Mononuclear cell (primary cell): ENCODE data around the gene PRKCD. TPM values are rescaled to one million over a fixed set of nuclear protein-coding genes. Genes with fewer than 3 reads are reported as not detected.

ENCODE experiments used
- H3K27me3 ChIP-seq: 2 replicates; pipeline ENCODE4 v1.6.0; 2011; ENCODE audit warnings: low read length, control low read depth; ENCODE audit not compliant: insufficient read depth
- H3K4me1 ChIP-seq: 2 replicates; pipeline ENCODE4 v1.5.1; 2011; ENCODE audit warnings: mild to moderate bottlenecking, low read length, control low read depth; ENCODE audit not compliant: insufficient read depth
- H3K4me3 ChIP-seq: 2 replicates; pipeline ENCODE4 v1.5.1; 2011; ENCODE audit warnings: mild to moderate bottlenecking, low read length, moderate library complexity
- H3K9me3 ChIP-seq: 2 replicates; pipeline ENCODE4 v1.5.1; 2011; ENCODE audit warnings: low read depth, mild to moderate bottlenecking, control low read depth, low read length
- total RNA-seq: library from RNA; depleted of rRNA; stranded (reverse); fragments of >200 nt; gene quantifications from one replicate; pipeline ENCODE4 v1.2.3, GENCODE V29; 2012

The PRKCD gene
- total RNA-seq, 1 donor, result 10.2 TPM

- H3K9me3 ChIP-seq, result no peaks in the 10 kb centered on the region
- H3K27me3 ChIP-seq, result no peaks in the 10 kb centered on the region
- no peak overlapping the region for H3K4me3 ChIP-seq
- peaks cover 29% of the 10 kb centered on the region for H3K4me1 ChIP-seq
Measured at GRCh38 chr3:53218131-53218530, 57.1 kb downstream of the PRKCD start.

DNA sequence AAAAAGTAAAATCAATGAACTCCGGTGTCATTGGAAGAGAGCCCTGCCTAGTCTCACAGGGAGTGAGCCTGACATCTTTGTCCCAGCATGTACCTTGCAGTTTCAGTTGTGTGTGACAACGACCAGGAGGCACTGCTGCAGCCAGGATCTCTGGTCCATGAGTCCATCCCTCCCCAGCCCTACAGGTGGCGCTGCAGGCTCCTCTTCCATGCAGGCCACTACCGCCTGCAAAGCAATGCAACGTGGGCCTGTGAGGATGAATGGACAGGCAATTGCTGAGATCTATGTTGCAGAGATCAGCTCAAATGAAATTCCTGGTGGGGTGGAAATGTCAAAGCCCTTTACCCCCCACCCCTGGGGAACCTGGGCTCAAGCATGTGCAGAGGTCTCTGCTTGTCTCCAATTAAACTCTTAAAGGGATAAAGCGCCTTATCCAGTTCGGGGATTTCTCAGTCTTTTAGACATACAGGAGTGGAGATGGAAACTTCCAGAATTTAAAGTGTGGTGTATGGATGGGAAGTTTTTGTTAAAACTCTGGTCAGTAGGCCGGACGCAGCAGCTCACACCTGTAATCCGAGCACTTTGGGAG lies 59.0 kb downstream of the PRKCD start:
- Histone ChIP-seq H3K4me1 (peaks cover 29% of the 10 kb centered on the region), H3K4me3 (no peak overlapping the region), H3K9me3 (no peaks in the 10 kb centered on the region), H3K27me3 (no peaks in the 10 kb centered on the region)

GRCh38 chr3:53221345-53221744 lies 60.3 kb downstream of the PRKCD start:
- H3K9me3 ChIP-seq, result no peaks in the 10 kb centered on the region
- peaks cover 29% of the 10 kb centered on the region for H3K4me1 ChIP-seq
- no peak overlapping the region for H3K4me3 ChIP-seq
- no peaks in the 10 kb centered on the region for H3K27me3 ChIP-seq

DNA sequence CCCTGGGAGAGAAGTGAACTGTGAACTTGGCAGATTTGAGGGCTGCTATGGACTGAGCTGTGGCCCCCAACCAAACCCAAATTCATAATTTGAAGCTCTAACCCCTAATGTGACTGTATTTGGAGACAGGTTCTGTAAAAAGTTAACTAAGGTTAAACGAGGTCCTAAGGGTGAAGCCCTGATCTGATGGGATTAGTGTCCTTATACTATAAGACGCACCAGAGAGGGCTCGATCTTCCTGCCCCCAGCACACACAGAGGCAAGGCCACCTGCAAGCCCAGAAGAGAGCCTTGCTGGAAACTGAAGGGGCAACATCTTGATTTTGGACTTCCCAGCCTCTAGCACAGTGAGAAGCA lies 60.8 kb downstream of the PRKCD start:
- Histone ChIP-seq H3K4me1 (peaks cover 29% of the 10 kb centered on the region), H3K27me3 (no peaks in the 10 kb centered on the region)

GRCh38 chr3:53222183-53222901 lies 61.3 kb downstream of the PRKCD start:
- Histone ChIP-seq H3K27me3 (no peaks in the 10 kb centered on the region), H3K9me3 (no peaks in the 10 kb centered on the region), H3K4me1 (peaks cover 26% of the 10 kb centered on the region), H3K4me3 (no peak overlapping the region)

More for the DNA sequence above, 60.8 kb downstream of the PRKCD start:
- H3K4me3 ChIP-seq, result no peak overlapping the region
- H3K9me3 ChIP-seq, result no peaks in the 10 kb centered on the region

GRCh38 chr3:53223025-53223424 lies 62.0 kb downstream of the PRKCD start:
- peaks cover 19% of the 10 kb centered on the region for H3K4me1 ChIP-seq
- H3K27me3 ChIP-seq, result no peaks in the 10 kb centered on the region
- no peak overlapping the region for H3K4me3 ChIP-seq
- no peaks in the 10 kb centered on the region for H3K9me3 ChIP-seq

DNA sequence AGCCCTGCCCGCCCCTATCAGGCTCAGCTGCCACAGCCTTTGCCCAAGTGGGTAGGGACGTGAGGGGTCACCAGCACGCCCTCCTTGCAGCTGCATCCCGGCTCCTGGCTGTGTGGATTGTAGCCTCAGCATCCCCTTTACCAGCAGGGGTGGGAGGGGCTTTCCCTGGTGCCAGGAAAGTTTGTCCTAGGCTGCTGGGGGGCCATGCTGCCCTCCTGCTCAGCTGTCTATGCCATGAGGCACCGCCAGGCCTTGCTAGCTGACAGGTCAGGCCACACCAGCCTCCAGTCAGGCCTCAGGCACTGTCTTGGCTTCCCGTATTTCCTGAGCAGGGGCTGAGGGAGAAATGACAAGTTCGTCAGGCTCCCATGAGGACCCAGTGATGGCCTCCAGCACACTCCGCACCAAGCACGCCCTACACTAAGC lies 62.5 kb downstream of the PRKCD start:
- no peak overlapping the region for H3K4me3 ChIP-seq
- H3K27me3 ChIP-seq, result no peaks in the 10 kb centered on the region
- no peaks in the 10 kb centered on the region for H3K9me3 ChIP-seq
- H3K4me1 ChIP-seq, result peaks cover 14% of the 10 kb centered on the region

DNA sequence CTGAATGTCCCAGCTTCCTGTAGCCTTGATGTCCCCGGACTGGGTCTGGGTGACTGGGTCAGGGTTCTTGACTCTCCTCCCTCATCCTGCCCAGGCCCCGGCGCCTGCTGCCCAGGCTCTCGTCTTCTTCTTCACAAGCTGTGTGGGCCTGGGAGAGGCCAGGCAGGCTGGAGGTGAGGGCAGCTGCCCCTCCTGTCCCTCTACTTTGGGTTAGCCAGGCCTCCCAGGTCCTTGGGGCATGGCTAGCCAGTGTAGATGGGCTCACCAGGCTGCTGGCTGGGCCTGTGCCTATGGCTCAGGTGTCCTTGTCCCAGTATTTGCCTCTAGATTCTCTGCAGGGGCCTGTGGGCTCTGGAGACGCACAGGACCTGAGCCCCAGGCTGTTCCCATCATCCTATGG lies 63.0 kb downstream of the PRKCD start:
- Histone ChIP-seq H3K4me1 (peaks cover 10% of the 10 kb centered on the region), H3K4me3 (no peak overlapping the region), H3K27me3 (no peaks in the 10 kb centered on the region), H3K9me3 (no peaks in the 10 kb centered on the region)

GRCh38 chr3:53224536-53224935 lies 63.5 kb downstream of the PRKCD start:
- Histone ChIP-seq H3K4me3 (no peak overlapping the region), H3K9me3 (no peaks in the 10 kb centered on the region), H3K4me1 (peaks cover 7% of the 10 kb centered on the region), H3K27me3 (no peaks in the 10 kb centered on the region)

DNA sequence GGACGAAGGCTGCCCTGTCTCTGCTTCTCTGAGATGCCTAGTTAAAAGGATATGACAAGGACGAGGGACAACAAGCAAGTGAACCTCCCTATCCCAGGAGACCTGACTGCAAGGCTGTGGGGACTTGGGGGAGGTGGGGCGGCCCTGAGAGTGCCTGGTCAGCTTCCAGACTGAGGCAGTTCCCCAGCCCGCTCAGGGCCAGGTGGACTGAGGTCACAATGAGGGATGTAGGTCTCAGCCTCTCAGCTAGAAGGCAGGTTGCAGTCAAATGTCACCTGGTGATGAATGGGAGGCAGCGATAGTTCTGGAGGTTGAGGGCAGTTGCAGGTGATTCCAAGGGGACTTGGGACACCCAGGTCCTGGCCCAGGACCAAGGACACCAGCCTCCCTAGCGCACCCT lies 64.2 kb downstream of the PRKCD start:
- H3K27me3 ChIP-seq, result no peaks in the 10 kb centered on the region
- no peaks in the 10 kb centered on the region for H3K9me3 ChIP-seq

GRCh38 chr3:53225651-53226050 lies 64.6 kb downstream of the PRKCD start:
- Histone ChIP-seq H3K4me3 (no peak overlapping the region), H3K9me3 (no peaks in the 10 kb centered on the region), H3K4me1 (no peaks in the 10 kb centered on the region), H3K27me3 (no peaks in the 10 kb centered on the region)

More for the DNA sequence above, 64.2 kb downstream of the PRKCD start:
- H3K4me3 ChIP-seq, result no peak overlapping the region
- peaks cover under 1% of the 10 kb centered on the region for H3K4me1 ChIP-seq

GRCh38 chr3:53226142-53226840 lies 65.3 kb downstream of the PRKCD start:
- Histone ChIP-seq H3K9me3 (no peaks in the 10 kb centered on the region), H3K27me3 (no peaks in the 10 kb centered on the region), H3K4me1 (no peaks in the 10 kb centered on the region), H3K4me3 (no peak overlapping the region)

GRCh38 chr3:53226841-53227407 lies 65.9 kb downstream of the PRKCD start:
- no peaks in the 10 kb centered on the region for H3K4me1 ChIP-seq
- H3K9me3 ChIP-seq, result no peaks in the 10 kb centered on the region
- no peaks in the 10 kb centered on the region for H3K27me3 ChIP-seq
- H3K4me3 ChIP-seq, result no peak overlapping the region

DNA sequence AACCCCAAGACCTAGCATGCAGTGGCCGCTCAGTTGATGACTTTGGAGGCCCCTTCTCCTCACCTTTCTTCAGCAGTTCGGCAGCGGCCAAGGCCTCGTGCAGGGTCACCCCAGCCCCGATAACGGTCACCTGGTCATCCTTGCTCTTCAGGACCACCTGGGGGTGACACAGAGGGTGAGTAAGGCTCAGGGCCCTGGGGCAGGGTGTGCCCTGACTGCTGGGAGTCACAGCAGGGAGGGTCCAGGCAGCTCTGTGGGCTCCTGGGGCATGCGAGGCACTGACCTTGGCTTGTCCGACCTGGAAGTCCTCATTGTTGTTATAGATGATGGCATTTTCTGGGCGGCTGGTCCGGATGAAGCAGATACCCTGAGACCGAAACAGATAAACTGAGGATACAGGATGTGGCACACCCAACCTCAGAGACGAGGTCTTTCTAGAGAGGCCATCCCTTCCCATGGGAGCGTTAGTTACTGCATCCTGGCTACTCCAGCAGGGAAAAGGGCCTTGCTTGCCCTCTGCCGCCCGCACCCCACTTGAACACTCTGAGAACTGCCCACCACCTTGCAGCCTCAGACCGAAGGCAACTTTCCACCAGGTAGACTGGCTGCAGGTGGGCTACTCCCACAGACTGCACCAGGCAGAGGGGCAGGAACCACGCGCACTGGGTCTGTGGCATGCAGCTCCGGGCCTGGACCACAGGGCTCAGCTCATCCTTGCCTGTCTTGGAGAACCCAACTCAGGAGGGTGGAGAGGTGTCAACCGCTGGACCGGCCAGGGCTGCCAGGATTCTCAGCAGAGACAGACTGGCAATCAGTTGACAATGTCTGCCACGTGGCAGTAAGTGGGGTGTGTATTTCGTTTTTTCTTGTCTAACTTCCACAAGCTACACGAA lies 67.2 kb downstream of the PRKCD start:
- no peaks in the 10 kb centered on the region for H3K27me3 ChIP-seq
- no peaks in the 10 kb centered on the region for H3K9me3 ChIP-seq
- no peaks in the 10 kb centered on the region for H3K4me1 ChIP-seq
- no peak overlapping the region for H3K4me3 ChIP-seq
